AG10803 (cell line): ENCODE data around the gene RAD21L1.

Source experiments
- DNase-seq: peaks from one replicate; pipeline ENCODE4 v3.0.0; 2010; ENCODE audit warnings: low read depth
- H3K4me3 ChIP-seq: 2 replicates; pipeline ENCODE4 v1.5.1; 2011; ENCODE audit warnings: mild to moderate bottlenecking, low read length, control low read depth
- CTCF ChIP-seq: conservative IDR thresholded peaks from 2 replicates; pipeline ENCODE4 v1.5.1; 2011; ENCODE audit warnings: mild to moderate bottlenecking, low read length, control low read depth, inconsistent platforms

RAD21L1 gene

GRCh38 chr20:1184260-1184637, 41.6 kb upstream of the RAD21L1 start:
- H3K4me3 ChIP-seq = no peak overlapping the region
- TF ChIP-seq CTCF = no peak
- DNase-seq = no peak

GRCh38 chr20:1184638-1185315, 41.1 kb upstream of the RAD21L1 start, which contains the start of gene TMEM74B:
TMEM74B (minus strand) TSS chr20:1184981; CDS start chr20:1183801, 1,180 bp downstream.
- no peak for TF ChIP-seq CTCF
- H3K4me3 ChIP-seq = peak within 1 kb of the TSS; percentile 30; the same call in 1 of the 2 replicates
- no peak for DNase-seq

- peak overlapping the region; percentile 30; the same call in 1 of the 2 replicates for H3K4me3 ChIP-seq
- DNase-seq = no peak
- TF ChIP-seq CTCF = no peak
Measured at GRCh38 chr20:1185316-1185741, 40.5 kb upstream of the RAD21L1 start.

- H3K4me3 ChIP-seq = no peak overlapping the region
- TF ChIP-seq CTCF = peak; percentile 53
- peak; percentile 23 for DNase-seq
Measured at GRCh38 chr20:1185790-1186334, 40.0 kb upstream of the RAD21L1 start.

GRCh38 chr20:1186367-1186991, 39.4 kb upstream of the RAD21L1 start:
- TF ChIP-seq CTCF = no peak
- DNase-seq = no peak
- H3K4me3 ChIP-seq = no peak overlapping the region

GRCh38 chr20:1187605-1188171, 38.2 kb upstream of the RAD21L1 start:
- no peak for DNase-seq

More at GRCh38 chr20:1187605-1188171, 38.2 kb upstream of the RAD21L1 start:
- TF ChIP-seq CTCF = no peak
- H3K4me3 ChIP-seq = no peak overlapping the region
